Effector memory CD4-positive, alpha-beta T cell (primary cell): ENCODE measurements around the gene RPL27.

Source experiments
- DNase-seq, 3 donors: peaks; one replicate each; pipeline ENCODE4 v3.0.0-alpha.2; 2020
- H3K27ac ChIP-seq: 2 replicates; pipeline ENCODE4 v1.7.0; 2013; ENCODE audit warnings: mild to moderate bottlenecking, low read length, moderate library complexity; ENCODE audit not compliant: insufficient read depth, poor library complexity, severe bottlenecking
- H3K27me3 ChIP-seq: replicated peaks from 2 replicates; pipeline ENCODE4 v1.7.0; 2013; ENCODE audit warnings: mild to moderate bottlenecking, low read length; ENCODE audit not compliant: insufficient read depth, control insufficient read depth, poor library complexity, severe bottlenecking
- H3K36me3 ChIP-seq: 2 replicates; pipeline ENCODE4 v1.7.0; 2013; ENCODE audit warnings: mild to moderate bottlenecking, low read length, moderate library complexity; ENCODE audit not compliant: control insufficient read depth, insufficient read depth
- H3K4me1 ChIP-seq: 2 replicates; pipeline ENCODE4 v1.7.0; 2013; ENCODE audit warnings: low read length, mild to moderate bottlenecking; ENCODE audit not compliant: control insufficient read depth, insufficient read depth, poor library complexity, severe bottlenecking
- H3K4me3 ChIP-seq: 2 replicates; pipeline ENCODE4 v1.7.0; 2013; ENCODE audit warnings: low read length, low read depth, mild to moderate bottlenecking; ENCODE audit not compliant: insufficient read depth, poor library complexity, severe bottlenecking
- H3K9me3 ChIP-seq: 2 replicates; pipeline ENCODE4 v1.7.0; 2013; ENCODE audit warnings: mild to moderate bottlenecking, low read length, moderate library complexity; ENCODE audit not compliant: control insufficient read depth

Gene RPL27

DNA sequence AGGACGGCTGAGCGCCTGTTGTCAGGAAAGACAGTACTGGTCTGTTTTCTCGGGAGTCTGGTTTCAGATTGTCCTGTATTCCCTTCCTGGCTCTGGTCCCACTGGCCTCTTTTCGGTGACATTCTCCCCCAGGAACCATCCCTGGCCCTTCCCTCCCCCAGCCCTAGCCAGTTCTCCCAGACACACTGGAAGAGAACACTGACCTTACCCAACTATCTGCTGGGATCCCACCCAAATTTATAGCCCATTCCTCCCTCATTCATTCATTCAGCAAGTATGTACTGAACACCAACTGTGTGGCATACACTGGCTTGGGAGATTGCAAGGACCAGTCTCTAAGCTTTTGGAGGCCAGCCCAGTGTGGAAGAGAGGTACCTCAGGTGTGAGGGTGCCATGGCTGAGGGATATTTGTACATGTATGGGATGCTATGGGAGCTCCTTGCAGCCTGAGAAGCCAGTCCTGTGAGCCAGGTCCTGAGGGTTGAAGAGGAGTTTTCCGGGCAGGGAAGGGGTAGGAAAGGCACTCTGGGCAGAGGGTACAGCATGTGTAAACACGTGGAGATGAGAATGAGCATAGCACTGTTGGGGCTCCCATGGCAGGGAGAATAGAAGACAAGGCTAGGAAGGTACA, 32.0 kb downstream of the RPL27 start:
- H3K27ac ChIP-seq, result no peak overlapping the region
- no peaks in the 10 kb centered on the region for H3K9me3 ChIP-seq
- H3K36me3 ChIP-seq, result no peaks in the 10 kb centered on the region
- H3K27me3 ChIP-seq, result no peaks in the 10 kb centered on the region
- DNase-seq, result no peak
- H3K4me3 ChIP-seq, result no peak overlapping the region
- no peaks in the 10 kb centered on the region for H3K4me1 ChIP-seq

DNA sequence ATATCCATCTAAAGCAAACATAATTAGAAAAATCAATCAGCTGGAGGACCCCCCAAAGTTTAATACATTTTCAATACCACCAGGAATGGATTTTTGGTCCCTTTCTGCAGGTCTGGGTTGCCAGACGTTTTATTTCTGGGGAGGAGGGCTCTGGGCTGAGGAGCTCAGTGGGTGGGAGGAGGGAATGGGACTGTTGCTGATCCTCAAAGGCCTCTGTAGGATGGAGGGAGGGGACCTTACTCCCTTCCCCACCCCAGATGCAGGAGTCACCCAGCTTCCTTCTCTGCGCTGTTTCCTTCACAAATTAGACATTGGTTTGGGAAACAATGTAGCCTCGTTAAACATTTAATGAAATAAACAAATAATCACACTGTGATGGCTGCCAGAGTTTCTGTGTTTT, 33.4 kb downstream of the RPL27 start:
- H3K36me3 ChIP-seq, result no peaks in the 10 kb centered on the region
- H3K4me1 ChIP-seq, result no peaks in the 10 kb centered on the region
- H3K4me3 ChIP-seq, result no peak overlapping the region
- DNase-seq, result no peak
- H3K27ac ChIP-seq, result no peak overlapping the region
- H3K9me3 ChIP-seq, result no peaks in the 10 kb centered on the region
- no peaks in the 10 kb centered on the region for H3K27me3 ChIP-seq

- H3K36me3 ChIP-seq, result no peaks in the 10 kb centered on the region
These were observed 36.0 kb downstream of the RPL27 start for GRCh38 chr17:43033948-43034881.

GRCh38 chr17:43034894-43035293, 36.7 kb downstream of the RPL27 start:
- H3K4me1 ChIP-seq, result no peaks in the 10 kb centered on the region
- H3K36me3 ChIP-seq, result no peaks in the 10 kb centered on the region
- DNase-seq, result no peak
- no peaks in the 10 kb centered on the region for H3K9me3 ChIP-seq
- H3K27ac ChIP-seq, result no peak overlapping the region
- no peaks in the 10 kb centered on the region for H3K27me3 ChIP-seq
- H3K4me3 ChIP-seq, result no peak overlapping the region

More at GRCh38 chr17:43033948-43034881, 36.0 kb downstream of the RPL27 start:
- H3K4me3 ChIP-seq, result no peak overlapping the region
- H3K4me1 ChIP-seq, result no peaks in the 10 kb centered on the region
- no peaks in the 10 kb centered on the region for H3K9me3 ChIP-seq
- no peak overlapping the region for H3K27ac ChIP-seq
- no peak for DNase-seq
- no peaks in the 10 kb centered on the region for H3K27me3 ChIP-seq

- H3K27me3 ChIP-seq, result no peaks in the 10 kb centered on the region
- no peak for DNase-seq
- no peaks in the 10 kb centered on the region for H3K4me1 ChIP-seq
These were observed 41.4 kb downstream of the RPL27 start for GRCh38 chr17:43039646-43040045.

GRCh38 chr17:43040655-43041054, 42.4 kb downstream of the RPL27 start:
- H3K27ac ChIP-seq, result no peak overlapping the region
- no peak for DNase-seq
- H3K4me1 ChIP-seq, result no peaks in the 10 kb centered on the region
- H3K27me3 ChIP-seq, result no peaks in the 10 kb centered on the region
- no peak overlapping the region for H3K4me3 ChIP-seq
- no peaks in the 10 kb centered on the region for H3K9me3 ChIP-seq
- H3K36me3 ChIP-seq, result no peaks in the 10 kb centered on the region

More at GRCh38 chr17:43039646-43040045, 41.4 kb downstream of the RPL27 start:
- Histone ChIP-seq H3K4me3 (no peak overlapping the region), H3K9me3 (no peaks in the 10 kb centered on the region), H3K36me3 (no peaks in the 10 kb centered on the region), H3K27ac (no peak overlapping the region)

- H3K36me3 ChIP-seq, result no peaks in the 10 kb centered on the region
- no peak for DNase-seq
- H3K27ac ChIP-seq, result no peak overlapping the region
- H3K9me3 ChIP-seq, result no peaks in the 10 kb centered on the region
- H3K27me3 ChIP-seq, result no peaks in the 10 kb centered on the region
- no peaks in the 10 kb centered on the region for H3K4me1 ChIP-seq
- H3K4me3 ChIP-seq, result no peak overlapping the region
These were observed 43.9 kb downstream of the RPL27 start for GRCh38 chr17:43042025-43042628.

GRCh38 chr17:43043307-43043706, 45.1 kb downstream of the RPL27 start:
- no peaks in the 10 kb centered on the region for H3K9me3 ChIP-seq
- no peak overlapping the region for H3K27ac ChIP-seq
- H3K4me1 ChIP-seq, result no peaks in the 10 kb centered on the region
- H3K27me3 ChIP-seq, result no peaks in the 10 kb centered on the region
- no peak for DNase-seq
- no peaks in the 10 kb centered on the region for H3K36me3 ChIP-seq
- no peak overlapping the region for H3K4me3 ChIP-seq

- Histone ChIP-seq H3K27me3 (no peaks in the 10 kb centered on the region), H3K27ac (no peak overlapping the region), H3K4me3 (no peak overlapping the region), H3K4me1 (no peaks in the 10 kb centered on the region), H3K9me3 (no peaks in the 10 kb centered on the region), H3K36me3 (no peaks in the 10 kb centered on the region)
- no peak for DNase-seq
These were observed 45.8 kb downstream of the RPL27 start for GRCh38 chr17:43044024-43044423.

GRCh38 chr17:43051969-43052368, 53.8 kb downstream of the RPL27 start:
- Histone ChIP-seq H3K27ac (no peak overlapping the region), H3K9me3 (no peaks in the 10 kb centered on the region), H3K27me3 (no peaks in the 10 kb centered on the region), H3K4me1 (no peaks in the 10 kb centered on the region), H3K36me3 (no peaks in the 10 kb centered on the region), H3K4me3 (no peak overlapping the region)
- DNase-seq, result no peak
